ENCODE results near the gene SH3BP5L. TPM values are rescaled to one million over a fixed set of nuclear protein-coding genes. Genes with fewer than 3 reads are reported as not detected.

The SH3BP5L gene
- total and polyA plus RNA-seq, 2 of the 13 experiments (the other 11 are each of a cell fraction or from before 2014, with no cell fraction given): 10.3 to 14.9 TPM

DNA sequence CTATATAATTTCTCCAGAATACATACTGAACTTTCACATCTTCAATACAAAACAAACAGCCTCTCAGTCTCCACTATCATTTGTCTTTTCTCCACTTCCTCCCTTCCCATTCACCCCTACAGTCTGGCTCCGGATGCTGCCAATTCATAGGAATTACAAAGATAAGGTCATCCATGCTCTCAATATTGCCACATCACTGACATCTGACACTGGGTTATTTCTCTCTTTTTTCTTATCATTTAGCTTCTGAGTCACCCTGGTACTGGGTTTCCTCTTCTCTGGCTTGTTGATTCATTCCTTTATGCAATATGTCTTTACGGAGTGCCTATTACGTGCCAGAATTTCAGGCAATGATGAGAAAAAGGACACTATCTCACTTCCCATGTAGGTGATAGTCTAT lies 3.1 kb upstream of the SH3BP5L start (continued):
- TF ChIP-seq ARID3A (IDR thresholded peaks at IDR 0.05; ENCODE audit: low read depth, low read length): peak; percentile 95
- TF ChIP-seq KLF16 (CRISPR knock-in tag; IDR thresholded peaks at IDR 0.05): 0 out of 4 replicates have a peak, but pooled peaks of 1 of the 2 experiments have one; percentile 38
- no peak for TF ChIP-seq FOXP1 (IDR thresholded peaks at IDR 0.05)
- peak; percentile 31 for TF ChIP-seq FOXP1 (CRISPR knock-in tag; IDR thresholded peaks at IDR 0.05)
- TF ChIP-seq FOXK2 (IDR thresholded peaks at IDR 0.05): peak; percentile 52; the same call in 1 of the 2 replicates
- TF ChIP-seq, protein P1, sequence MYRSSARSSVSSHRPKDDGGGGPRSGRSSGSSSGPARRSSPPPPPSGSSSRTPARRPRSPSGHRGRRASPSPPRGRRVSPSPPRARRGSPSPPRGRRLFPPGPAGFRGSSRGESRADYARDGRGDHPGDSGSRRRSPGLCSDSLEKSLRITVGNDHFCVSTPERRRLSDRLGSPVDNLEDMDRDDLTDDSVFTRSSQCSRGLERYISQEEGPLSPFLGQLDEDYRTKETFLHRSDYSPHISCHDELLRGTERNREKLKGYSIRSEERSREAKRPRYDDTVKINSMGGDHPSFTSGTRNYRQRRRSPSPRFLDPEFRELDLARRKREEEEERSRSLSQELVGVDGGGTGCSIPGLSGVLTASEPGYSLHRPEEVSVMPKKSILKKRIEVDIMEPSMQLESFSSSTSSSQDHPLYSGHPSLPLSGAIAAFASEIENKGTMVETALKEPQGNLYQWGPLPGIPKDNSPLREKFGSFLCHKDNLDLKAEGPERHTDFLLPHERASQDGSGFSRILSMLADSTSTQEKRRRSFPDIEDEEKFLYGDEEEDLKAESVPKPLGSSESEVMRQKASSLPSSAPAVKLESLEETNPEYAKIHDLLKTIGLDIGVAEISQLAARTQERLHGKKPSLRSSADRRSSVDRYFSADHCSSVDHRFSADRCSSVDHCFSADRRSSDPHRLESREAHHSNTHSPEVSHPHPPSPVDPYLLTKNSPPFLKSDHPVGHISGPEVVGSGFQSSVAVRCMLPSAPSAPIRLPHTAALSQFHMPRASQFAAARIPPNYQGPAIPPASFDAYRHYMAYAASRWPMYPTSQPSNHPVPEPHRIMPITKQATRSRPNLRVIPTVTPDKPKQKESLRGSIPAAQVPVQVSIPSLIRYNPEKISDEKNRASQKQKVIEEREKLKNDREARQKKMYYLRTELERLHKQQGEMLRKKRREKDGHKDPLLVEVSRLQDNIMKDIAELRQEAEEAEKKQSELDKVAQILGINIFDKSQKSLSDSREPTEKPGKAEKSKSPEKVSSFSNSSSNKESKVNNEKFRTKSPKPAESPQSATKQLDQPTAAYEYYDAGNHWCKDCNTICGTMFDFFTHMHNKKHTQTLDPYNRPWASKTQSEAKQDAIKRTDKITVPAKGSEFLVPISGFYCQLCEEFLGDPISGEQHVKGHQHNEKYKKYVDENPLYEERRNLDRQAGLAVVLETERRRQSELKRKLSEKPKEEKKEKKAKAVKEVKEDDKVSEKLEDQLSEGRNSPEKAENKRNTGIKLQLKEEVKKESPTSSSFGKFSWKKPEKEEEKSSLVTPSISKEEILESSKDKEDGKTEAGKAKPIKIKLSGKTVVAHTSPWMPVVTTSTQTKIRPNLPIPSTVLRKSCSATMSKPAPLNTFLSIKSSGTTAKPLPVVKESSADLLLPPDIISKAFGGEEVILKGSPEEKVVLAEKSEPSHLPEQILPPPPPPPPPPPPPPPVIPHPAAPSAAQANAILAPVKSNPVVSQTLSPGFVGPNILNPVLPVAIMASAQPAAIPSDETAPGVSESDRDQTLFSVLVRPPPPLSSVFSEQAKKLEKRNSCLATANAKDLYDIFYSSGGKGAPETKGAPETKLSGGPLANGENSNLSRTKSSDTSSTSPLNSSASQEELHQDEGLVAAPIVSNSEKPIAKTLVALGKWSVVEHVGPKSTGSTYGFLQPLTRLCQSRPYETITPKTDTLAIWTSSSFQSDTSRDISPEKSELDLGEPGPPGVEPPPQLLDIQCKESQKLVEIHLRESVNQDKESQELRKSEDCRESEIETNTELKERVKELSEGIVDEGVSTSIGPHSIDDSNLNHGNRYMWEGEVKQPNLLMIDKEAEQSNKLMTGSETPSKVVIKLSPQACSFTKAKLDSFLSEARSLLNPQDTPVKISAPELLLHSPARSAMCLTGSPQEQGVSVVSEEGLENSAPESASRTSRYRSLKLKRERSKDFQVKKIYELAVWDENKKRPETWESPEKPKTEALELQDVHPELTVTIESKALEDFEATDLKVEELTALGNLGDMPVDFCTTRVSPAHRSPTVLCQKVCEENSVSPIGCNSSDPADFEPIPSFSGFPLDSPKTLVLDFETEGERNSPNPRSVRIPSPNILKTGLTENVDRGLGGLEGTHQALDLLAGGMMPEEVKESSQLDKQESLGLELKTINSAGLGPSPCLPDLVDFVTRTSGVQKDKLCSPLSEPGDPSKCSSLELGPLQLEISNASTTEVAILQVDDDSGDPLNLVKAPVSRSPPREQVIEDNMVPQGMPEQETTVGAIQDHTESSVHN (CRISPR knock-in tag; IDR thresholded peaks at IDR 0.05): no peak
- TF ChIP-seq U2AF1 (optimal IDR thresholded peaks at IDR 0.05; ENCODE audit: low read depth, low read length): no peak
- no peak for TF ChIP-seq KMT2A (CRISPR knock-in tag; IDR thresholded peaks at IDR 0.05)
- TF ChIP-seq KMT2B (CRISPR knock-in tag; IDR thresholded peaks at IDR 0.05): no peak
- peak; percentile 81 for TF ChIP-seq SAP130 (CRISPR knock-in tag; IDR thresholded peaks at IDR 0.05; ENCODE audit: low read depth)
- TF ChIP-seq, protein P2, sequence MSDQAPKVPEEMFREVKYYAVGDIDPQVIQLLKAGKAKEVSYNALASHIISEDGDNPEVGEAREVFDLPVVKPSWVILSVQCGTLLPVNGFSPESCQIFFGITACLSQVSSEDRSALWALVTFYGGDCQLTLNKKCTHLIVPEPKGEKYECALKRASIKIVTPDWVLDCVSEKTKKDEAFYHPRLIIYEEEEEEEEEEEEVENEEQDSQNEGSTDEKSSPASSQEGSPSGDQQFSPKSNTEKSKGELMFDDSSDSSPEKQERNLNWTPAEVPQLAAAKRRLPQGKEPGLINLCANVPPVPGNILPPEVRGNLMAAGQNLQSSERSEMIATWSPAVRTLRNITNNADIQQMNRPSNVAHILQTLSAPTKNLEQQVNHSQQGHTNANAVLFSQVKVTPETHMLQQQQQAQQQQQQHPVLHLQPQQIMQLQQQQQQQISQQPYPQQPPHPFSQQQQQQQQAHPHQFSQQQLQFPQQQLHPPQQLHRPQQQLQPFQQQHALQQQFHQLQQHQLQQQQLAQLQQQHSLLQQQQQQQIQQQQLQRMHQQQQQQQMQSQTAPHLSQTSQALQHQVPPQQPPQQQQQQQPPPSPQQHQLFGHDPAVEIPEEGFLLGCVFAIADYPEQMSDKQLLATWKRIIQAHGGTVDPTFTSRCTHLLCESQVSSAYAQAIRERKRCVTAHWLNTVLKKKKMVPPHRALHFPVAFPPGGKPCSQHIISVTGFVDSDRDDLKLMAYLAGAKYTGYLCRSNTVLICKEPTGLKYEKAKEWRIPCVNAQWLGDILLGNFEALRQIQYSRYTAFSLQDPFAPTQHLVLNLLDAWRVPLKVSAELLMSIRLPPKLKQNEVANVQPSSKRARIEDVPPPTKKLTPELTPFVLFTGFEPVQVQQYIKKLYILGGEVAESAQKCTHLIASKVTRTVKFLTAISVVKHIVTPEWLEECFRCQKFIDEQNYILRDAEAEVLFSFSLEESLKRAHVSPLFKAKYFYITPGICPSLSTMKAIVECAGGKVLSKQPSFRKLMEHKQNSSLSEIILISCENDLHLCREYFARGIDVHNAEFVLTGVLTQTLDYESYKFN (CRISPR knock-in tag; conservative IDR thresholded peaks at IDR 0.05): peak; percentile 58; the same call in 1 of the 2 replicates
- no peak for TF ChIP-seq CCDC6 (CRISPR knock-in tag; IDR thresholded peaks at IDR 0.05)
- TF ChIP-seq, protein P3, sequence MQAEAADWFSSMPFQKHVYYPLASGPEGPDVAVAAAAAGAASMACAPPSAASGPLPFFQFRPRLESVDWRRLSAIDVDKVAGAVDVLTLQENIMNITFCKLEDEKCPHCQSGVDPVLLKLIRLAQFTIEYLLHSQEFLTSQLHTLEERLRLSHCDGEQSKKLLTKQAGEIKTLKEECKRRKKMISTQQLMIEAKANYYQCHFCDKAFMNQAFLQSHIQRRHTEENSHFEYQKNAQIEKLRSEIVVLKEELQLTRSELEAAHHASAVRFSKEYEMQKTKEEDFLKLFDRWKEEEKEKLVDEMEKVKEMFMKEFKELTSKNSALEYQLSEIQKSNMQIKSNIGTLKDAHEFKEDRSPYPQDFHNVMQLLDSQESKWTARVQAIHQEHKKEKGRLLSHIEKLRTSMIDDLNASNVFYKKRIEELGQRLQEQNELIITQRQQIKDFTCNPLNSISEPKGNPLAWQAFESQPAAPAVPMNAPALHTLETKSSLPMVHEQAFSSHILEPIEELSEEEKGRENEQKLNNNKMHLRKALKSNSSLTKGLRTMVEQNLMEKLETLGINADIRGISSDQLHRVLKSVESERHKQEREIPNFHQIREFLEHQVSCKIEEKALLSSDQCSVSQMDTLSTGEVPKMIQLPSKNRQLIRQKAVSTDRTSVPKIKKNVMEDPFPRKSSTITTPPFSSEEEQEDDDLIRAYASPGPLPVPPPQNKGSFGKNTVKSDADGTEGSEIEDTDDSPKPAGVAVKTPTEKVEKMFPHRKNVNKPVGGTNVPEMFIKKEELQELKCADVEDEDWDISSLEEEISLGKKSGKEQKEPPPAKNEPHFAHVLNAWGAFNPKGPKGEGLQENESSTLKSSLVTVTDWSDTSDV (CRISPR knock-in tag; IDR thresholded peaks at IDR 0.05): no peak
- peak; percentile 71 for TF ChIP-seq FOXA3 (CRISPR knock-in tag; IDR thresholded peaks at IDR 0.05)
